HG03460 (cell line): ENCODE measurements around the gene ARHGEF25.
A peak's percentile ranks its signal among the peaks of the same experiment; 100 is the strongest.
"Not testable (repeated sequence)": the region's sequence is repeated elsewhere in the genome, so short reads cannot be mapped to it uniquely, and the experiment has no call there.

ENCODE experiments used
- ATAC-seq: cut with Tn5 transposase; IDR thresholded peaks from one replicate; pipeline ENCODE4 v1.9.1; 2021; ENCODE audit not compliant: unreplicated experiment

ARHGEF25 gene

GRCh38 chr12:57611108-57611826, at the start of gene ARHGEF25:
Gene ARHGEF25 (plus strand): TSS chr12:57611435. CDS start chr12:57611895, 460 bp downstream.
- no peak for ATAC-seq

- ATAC-seq: no peak
Observed at GRCh38 chr12:57563358-57563757, 47.9 kb upstream of the ARHGEF25 start.

- no peak for ATAC-seq
Observed at GRCh38 chr12:57564178-57564740, 47.0 kb upstream of the ARHGEF25 start.

GRCh38 chr12:57568838-57569237, 42.4 kb upstream of the ARHGEF25 start:
- no peak for ATAC-seq

DNA sequence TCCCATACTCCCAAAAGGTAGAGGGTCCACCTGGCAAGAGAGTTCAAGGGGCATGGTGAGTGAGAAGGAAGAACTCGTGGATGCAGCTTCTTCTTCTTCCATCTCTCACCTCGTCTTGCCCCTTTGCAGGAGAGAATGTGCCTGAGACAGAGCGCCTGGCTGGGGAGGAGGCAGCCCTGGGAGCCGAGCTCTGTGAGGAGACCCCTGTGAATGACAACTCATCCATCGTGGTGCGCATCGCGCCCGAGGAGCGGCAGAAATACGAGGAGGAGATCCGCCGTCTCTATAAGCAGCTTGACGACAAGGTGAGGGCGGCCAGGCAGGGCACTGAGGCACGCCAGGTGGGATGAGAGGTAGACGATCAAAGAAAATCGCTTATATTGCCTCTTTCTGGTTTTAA, 41.4 kb upstream of the ARHGEF25 start:
- no peak for ATAC-seq

GRCh38 chr12:57570438-57570837, 40.8 kb upstream of the ARHGEF25 start:
- not testable (repeated sequence) for ATAC-seq

GRCh38 chr12:57571926-57572762, 39.1 kb upstream of the ARHGEF25 start:
- ATAC-seq: no peak

DNA sequence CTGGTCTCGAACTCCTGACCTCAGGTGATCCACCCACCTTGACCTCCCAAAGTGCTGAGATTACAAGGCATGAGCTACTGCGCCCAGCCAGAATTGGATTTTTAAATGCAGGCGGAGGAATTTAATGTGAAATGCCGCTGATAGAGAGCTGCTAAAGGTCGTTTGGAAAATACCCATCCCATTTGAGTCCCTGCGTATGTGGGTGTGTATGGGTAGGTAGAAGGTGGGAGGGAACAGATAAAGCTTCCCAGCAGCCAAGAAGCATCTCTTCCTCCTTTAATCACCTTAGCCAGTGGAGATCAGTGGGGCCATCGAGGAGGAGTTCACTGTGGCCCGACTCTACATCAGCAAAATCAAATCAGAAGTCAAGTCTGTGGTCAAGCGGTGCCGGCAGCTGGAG, 36.4 kb upstream of the ARHGEF25 start:
- no peak for ATAC-seq

GRCh38 chr12:57575771-57576612, 35.2 kb upstream of the ARHGEF25 start:
- no peak for ATAC-seq

GRCh38 chr12:57576613-57577160, 34.5 kb upstream of the ARHGEF25 start:
- no peak for ATAC-seq

DNA sequence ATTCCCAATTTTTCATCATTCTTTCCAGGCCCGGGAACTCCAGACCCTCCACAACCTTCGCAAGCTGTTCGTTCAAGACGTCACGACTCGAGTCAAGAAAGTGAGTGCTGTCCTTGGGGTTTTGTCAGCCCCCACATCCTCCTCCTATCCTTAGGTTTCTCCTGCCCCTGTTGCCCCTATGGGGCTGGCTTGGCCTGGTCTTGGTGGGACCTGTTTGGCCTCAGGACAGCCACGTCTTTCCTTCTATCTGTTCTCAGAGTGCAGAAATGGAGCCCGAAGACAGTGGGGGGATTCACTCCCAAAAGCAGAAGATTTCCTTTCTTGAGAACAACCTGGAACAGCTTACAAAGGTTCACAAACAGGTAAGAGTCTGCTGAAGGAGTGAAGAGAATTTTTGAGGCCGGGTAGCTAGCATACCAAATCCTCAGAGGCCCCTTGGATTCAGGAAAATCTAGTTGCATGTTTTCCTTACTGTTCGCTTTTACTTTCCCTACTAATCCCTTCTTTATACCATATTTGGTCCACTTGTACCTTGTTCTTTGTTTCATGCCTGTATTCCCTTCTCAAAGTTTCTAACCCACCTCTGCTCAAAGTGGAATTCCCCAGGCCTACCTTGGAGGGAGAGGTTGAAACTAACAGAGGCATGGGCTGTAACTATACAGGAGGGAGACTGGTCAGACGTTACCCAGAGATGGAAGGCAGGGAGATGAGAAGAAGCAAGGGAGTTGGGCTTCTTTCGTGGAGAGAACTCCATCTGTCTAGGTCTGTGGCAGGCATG, 33.1 kb upstream of the ARHGEF25 start:
- no peak for ATAC-seq

DNA sequence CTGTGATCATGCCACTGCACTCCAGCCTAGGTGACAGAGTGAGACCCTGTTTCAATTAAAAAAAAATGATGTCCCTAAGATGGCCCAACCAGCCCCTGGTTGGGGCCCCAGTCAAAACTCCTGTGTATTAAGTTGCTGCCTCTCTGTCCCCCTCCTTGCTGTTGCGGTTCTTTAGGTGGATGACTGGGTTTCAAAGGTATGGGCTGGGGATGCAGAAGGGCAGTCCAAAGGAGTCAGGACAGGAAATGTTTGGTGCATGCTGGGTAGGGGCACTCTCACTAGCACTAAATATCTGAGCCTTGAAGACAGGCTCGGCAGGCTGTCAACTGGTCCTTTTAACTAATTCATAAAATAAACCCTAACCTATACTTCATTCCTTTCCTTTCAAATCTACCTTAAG, 32.2 kb upstream of the ARHGEF25 start:
- ATAC-seq: no peak

DNA sequence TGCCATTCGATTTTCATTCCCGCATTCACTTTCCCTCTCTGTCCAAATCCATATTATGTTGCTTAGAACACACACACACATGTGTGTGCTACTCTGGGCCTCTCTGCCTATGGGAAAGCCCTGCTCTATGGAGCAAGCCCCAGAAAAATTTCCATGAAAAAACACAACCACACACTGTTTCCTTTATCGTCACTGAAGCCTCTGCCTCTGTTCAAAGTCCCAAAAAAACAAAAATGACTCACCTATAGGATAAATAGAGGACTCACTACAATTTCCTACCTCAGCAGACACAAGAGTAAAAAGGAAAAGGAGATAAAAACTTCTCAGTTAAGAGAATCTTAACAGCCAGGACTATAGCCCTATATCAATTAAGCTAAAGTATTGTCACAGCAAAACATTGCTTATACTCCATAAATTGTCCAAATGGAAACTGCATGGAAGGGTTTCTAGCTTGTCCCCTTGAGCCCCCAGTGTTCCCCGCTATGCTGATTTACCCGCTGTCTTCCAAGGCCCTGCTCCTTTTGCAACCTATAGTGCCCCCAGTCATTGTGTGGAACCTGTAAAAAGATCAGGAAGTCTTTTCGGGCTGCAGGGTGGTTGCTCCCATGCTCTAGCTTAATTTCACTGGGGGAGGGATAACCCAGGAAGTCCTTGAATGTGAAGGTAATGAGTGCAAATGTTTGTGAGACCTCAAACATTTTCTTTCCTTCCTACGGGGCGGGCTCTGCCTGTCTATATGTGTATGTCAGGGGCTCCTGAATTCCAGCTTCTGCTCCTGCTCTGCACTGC, 31.4 kb upstream of the ARHGEF25 start:
- ATAC-seq: no peak

DNA sequence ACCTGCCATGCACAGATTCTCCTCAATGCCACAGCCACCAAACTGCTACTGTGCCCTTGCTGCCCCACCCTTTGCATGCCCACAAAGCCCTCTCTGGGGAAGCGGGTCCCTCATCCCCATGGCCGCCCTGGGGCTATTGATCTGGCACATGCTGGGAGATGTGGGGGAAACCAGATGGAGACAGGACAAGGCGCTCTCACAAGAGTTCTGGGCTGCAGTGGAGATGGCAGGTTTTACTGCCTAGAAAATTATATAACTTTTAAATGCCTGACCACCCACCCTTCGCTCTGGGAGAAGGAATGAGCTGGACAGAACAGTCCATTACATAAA, 30.8 kb upstream of the ARHGEF25 start:
- ATAC-seq: no peak

DNA sequence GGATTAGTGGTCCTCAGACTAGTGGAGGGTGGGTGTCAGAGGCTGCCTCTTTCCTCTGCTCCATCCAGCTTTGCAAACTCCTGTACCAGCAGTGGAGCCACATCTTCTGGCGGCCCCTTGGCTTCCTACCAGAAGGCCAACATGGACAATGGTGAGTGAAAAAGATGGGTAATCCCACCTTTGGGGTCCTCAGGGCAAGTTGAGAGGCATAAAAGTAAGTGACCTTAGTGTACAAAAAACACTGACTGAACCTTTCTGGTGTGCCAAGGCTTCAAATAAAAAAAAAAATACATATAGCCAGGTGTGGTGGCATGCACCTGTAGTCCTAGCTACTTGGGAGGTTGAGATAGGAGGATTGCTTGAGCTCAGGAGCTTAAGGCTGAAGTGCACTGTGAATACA, 29.4 kb upstream of the ARHGEF25 start:
- ATAC-seq: no peak

DNA sequence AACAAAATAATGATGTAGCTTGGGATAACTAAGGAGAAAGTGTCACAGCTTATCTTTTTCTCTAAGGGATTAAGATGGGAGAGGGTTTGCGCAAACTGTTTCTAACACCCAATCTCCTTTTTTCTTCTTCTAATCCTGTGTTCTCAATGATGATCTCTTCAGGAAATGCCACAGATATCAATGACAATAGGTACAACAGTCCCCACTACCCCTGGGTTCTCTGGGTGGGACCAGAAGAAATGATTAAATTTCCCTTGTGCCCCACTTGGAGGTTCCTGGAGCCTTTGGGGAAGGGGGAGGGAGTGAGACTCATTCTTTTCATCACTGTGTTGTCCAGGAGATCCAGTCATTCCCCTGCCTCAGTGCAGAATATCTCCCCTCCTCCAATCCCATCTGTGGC, 28.8 kb upstream of the ARHGEF25 start:
- ATAC-seq: no peak

DNA sequence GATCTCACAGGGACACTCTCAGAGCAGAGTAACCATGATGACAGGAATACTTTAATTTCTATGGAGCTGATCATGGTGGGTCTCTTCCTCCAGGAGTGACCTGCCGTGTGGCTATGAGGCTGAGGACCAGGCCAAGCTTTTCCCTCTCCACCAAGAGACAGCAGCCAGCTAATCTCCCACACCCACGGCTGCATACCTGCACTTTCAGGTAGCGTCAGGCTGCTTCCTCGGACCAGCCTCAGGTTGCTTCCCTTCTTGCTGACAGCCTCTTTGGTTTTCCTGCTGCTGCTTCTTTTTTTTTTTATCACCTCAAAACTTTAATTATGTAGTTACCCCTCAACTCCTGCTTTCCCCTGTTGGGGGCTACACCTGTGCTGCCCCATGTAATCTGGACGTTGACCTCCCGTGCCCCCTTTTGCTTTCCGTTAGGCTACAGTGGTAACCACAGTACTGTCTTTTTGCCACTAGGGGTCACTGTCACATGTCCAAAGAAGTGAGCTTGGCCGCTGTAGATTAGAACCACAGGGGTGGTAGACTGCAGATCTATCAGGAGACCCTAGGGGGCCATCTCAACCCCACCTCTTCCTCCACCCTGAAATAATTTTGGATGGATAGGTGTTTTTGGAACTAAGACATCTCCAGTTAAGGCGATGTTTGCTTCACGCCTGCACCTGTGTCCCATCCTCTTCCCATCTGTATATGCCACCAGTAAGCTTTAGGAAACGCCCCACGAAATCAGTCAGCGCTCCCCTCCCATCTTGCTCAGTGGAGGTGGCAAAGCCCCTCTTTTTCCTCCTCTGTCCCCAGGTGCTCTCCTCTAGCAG, 28.0 kb upstream of the ARHGEF25 start:
- ATAC-seq: peak; percentile 95

DNA sequence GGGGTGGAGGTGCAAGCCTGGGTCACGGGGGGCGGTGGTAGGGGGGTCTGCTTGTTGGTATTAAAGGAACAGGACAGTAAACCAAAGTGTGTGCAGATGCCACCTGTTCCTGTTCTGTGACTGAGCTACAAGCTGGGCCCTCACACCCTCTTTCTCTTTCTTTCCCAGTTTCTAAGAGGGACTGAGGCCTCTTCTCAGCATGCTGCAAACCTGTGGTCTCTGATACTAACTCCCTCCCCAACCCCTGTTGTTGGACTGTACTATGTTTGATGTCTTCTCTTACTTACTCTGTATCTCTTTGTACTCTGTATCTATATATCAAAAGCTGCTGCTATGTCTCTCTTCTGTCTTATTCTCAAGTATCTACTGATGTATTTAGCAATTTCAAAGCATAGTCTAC, 27.2 kb upstream of the ARHGEF25 start:
- ATAC-seq: no peak

GRCh38 chr12:57584690-57585089, 26.5 kb upstream of the ARHGEF25 start:
- no peak for ATAC-seq
